NCI-H69 (cell line): ENCODE measurements around the gene MYLK.
"Not testable (repeated sequence)": the region's sequence is repeated elsewhere in the genome, so short reads cannot be mapped to it uniquely, and the experiment has no call there.

ENCODE experiments used
- DNase-seq: peaks from one replicate; lab custom pipeline; 2025; lab: John Stamatoyannopoulos, UW

MYLK gene

GRCh38 chr3:123884203-123884831 is at the start of gene MYLK:
Gene MYLK (minus strand): TSS chr3:123884332. CDS start chr3:123793841, 90,491 bp downstream.
- DNase-seq: peak; percentile 79

GRCh38 chr3:123930445-123930844 is 46.3 kb upstream of the MYLK start:
- no peak for DNase-seq

GRCh38 chr3:123929325-123929724 is 45.2 kb upstream of the MYLK start:
- DNase-seq: no peak

GRCh38 chr3:123926396-123926795 is 42.3 kb upstream of the MYLK start:
- DNase-seq: no peak

DNA sequence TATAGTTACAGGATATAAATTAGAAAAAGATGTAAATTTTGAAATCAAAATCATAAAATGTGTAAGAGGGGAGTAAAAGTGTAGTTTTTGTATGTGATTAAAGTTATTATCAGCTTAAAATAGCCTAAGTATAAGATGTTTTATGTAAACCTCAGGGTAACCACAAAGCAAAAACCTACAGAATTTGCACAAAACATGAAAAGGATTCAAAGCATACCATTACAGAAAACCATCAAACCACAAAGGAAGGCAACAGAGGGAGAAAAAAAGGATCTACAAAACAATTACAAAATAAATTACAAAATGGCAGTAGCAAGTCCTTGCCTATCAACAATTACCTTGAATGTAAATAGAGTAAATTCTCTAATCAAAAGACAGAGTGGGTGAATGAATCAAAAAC is 36.7 kb upstream of the MYLK start:
- no peak for DNase-seq

GRCh38 chr3:123920383-123920782 is 36.3 kb upstream of the MYLK start:
- no peak for DNase-seq

DNA sequence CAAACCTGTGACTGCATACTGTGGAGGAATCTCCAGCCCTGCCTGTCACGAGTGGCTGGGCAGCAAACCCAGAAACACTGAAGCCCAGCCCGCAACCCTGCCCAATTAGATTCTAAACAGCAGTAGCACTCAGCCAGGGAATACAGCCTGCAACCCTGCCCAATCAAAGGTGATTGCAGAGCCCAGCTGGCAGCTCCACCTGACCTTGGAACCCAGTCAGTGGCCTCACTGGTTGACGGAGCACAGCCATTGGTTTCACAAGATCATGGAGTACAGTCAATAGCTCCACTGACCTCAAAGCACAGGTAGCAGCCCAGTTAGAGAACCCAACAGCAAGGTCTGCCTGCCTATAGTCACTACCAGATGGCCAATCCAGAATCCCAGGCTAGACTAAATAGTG is 35.2 kb upstream of the MYLK start:
- DNase-seq: no peak

GRCh38 chr3:123914829-123915228 is 30.7 kb upstream of the MYLK start:
- DNase-seq: no peak

- DNase-seq: no peak
These were observed 25.7 kb upstream of the MYLK start for GRCh38 chr3:123909785-123910184.

DNA sequence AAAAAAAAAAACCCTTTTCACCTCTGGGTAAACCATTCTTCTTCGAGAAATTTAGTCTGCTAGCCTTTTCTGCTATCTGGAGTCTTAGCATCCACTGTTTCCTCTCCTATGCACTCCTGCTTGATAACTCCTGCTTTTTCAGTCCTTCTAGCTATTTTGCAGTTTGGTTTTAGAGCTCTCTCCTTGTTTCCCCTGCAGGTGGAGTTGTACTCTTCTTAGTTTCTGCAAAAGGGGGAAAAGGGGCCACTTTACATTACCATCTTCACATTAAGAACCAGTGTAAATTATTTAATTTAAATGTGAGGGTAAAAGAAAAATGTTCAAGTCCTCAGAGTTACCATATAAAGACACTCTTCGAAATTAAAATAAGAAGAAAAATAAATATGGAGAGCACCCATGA is 23.6 kb upstream of the MYLK start:
- DNase-seq: peak; percentile 3

GRCh38 chr3:123899300-123899865 is 15.3 kb upstream of the MYLK start:
- peak; percentile 67 for DNase-seq

GRCh38 chr3:123893012-123893411 is 8.9 kb upstream of the MYLK start:
- DNase-seq: no peak

DNA sequence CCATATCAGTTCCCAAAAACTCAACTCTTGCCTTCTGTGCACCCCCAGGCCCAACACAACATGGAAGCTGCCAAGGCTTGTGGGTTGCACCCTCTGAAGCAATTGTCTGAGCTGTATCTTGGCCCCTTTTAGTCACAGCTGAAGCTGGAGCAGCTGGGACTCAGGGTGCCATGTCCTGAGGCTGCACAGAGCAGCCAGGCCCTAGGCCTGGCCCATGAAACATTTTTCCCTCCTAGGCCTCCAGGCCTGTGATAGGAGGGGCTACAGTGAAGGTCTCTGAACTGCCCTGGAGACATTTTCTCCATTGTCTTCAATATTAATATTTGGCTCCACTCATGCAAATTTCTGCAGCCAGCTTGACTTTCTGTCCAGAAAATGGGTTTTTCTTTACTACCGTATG is 8.1 kb upstream of the MYLK start:
- DNase-seq: no peak

DNA sequence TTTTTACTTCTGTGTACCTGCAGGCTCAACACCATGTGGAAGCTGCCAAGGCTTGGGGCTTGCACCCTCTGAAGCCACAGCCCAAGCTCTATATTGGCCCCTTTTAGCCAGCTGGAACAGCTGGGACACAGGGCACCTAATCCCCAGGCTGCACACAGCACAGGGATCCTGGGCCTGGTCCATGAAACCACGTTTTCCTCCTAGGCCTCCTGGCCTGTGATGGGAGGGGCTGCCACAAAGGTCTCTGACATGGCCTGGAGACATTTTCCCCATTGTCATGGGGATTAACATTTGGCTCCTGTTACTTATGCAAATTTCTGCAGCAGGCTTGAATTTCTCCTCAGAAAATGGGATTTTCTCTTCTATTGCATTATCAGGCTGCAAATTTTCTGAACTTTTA is 6.9 kb upstream of the MYLK start:
- not testable (repeated sequence) for DNase-seq

DNA sequence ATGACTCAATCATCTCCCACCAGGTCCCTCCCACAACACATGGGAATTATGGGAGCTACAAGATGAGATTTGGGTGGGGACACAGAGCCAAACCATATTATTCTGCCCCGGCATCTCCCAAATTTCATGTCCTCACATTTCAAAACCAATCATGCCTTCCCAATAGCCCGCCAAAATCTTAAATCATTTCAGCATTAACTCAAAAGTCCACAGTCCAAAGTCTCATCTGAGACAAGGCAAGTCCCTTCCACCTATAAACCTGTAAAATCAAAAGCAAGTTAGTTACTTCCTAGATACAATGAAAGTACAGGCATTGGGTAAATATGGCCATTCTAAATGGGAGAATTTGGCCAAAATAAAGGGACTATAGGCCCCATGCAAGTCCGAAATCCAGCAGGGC is 6.0 kb upstream of the MYLK start:
- DNase-seq: not testable (repeated sequence)

- no peak for DNase-seq
These were observed 861 bp upstream of the MYLK start for GRCh38 chr3:123884993-123885392.

GRCh38 chr3:123883701-123884202 is 380 bp downstream of the MYLK start:
- DNase-seq: no peak

- peak; percentile 56 for DNase-seq
These were observed 1.0 kb downstream of the MYLK start for GRCh38 chr3:123883111-123883510.

DNA sequence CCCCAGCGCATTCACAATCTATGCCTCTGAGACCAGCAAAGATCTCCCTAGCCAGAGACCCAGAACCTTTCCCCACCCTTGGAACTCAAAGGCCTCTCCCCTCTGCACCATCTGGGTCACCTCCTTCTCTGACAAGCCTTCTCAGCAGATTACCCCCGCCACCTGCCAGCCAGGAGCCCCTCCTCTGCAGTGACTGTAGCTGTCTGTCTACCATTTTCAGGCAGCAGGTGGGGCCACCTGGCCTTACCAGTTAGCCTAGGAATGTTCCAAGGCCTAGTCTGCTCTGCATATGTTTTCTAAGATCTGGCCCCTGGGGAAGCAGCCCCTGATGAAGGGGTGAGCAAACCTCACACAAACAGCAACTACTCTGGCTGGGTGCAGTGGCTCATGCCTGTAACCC is 2.4 kb downstream of the MYLK start:
- peak; percentile 33 for DNase-seq

GRCh38 chr3:123880998-123881561 is 3.1 kb downstream of the MYLK start:
- peak; percentile 34 for DNase-seq

GRCh38 chr3:123878807-123879206 is 5.3 kb downstream of the MYLK start:
- no peak for DNase-seq

- no peak for DNase-seq
These were observed 6.2 kb downstream of the MYLK start for GRCh38 chr3:123877965-123878364.

DNA sequence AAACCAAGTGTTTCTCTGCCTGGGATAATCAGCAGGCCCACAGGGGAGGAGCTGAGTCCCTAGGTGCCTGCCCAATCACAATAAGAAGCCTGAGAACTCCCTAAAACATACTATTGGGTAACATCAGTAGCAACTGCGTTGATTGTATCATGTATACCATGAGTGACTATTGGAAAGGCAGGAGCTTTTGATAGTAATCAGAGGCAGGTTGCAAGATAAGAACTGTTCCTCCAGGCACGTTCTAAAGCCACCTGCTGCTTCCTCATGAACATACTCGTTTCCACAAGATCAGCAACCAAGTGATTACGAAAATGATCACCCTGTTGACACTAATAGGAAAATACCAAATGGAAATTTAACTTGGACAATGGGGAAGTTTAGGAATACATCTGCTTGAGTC is 6.7 kb downstream of the MYLK start:
- DNase-seq: no peak

- DNase-seq: peak; percentile 0
These were observed 7.3 kb downstream of the MYLK start for GRCh38 chr3:123876858-123877257.
